NT2/D1 (cell line): ENCODE data around the gene BICRAL.

Experiments used
- YY1 ChIP-seq: IDR thresholded peaks from 2 replicates; pipeline ENCODE4 v1.6.1; 2011; ENCODE audit not compliant: insufficient read length, insufficient read depth
- ZNF274 ChIP-seq: IDR thresholded peaks from 2 replicates; pipeline ENCODE4 v1.6.1; 2011; ENCODE audit warnings: mild to moderate bottlenecking, low read depth, low read length

- TF ChIP-seq ZNF274 (no peak), YY1 (no peak)
Observed at GRCh38 chr6:42742116-42742894, 39.5 kb upstream of the BICRAL start.
